SK-N-MC (cell line): ENCODE measurements around the gene ANKDD1B.

ENCODE experiments used
- EZH2 ChIP-seq: fragments of 200-600 bp; sonication (generic); IDR thresholded peaks from one replicate; pipeline ENCODE4 v1.6.1; 2017; ENCODE audit warnings: antibody characterized with exemption
- FOXP2 ChIP-seq: optimal IDR thresholded peaks from 2 replicates; pipeline ENCODE3; 2011; ENCODE audit warnings: mild to moderate bottlenecking, moderate library complexity; ENCODE audit not compliant: insufficient read depth; ENCODE audit errors: extremely low read length, control extremely low read depth

- no peak for TF ChIP-seq EZH2
- TF ChIP-seq FOXP2 = no peak
These were observed 79.4 kb downstream of the ANKDD1B start for GRCh38 chr5:75690669-75691068.
